ENCODE data around the gene FLT3LG. TPM values are rescaled to one million over a fixed set of nuclear protein-coding genes. Genes with fewer than 3 reads are reported as not detected.

Gene FLT3LG
- total and polyA plus RNA-seq, 2 of the 8 experiments (the other 6 are each of a cell fraction or from before 2014, with no cell fraction given): 1.6 to 3.2 TPM

DNA sequence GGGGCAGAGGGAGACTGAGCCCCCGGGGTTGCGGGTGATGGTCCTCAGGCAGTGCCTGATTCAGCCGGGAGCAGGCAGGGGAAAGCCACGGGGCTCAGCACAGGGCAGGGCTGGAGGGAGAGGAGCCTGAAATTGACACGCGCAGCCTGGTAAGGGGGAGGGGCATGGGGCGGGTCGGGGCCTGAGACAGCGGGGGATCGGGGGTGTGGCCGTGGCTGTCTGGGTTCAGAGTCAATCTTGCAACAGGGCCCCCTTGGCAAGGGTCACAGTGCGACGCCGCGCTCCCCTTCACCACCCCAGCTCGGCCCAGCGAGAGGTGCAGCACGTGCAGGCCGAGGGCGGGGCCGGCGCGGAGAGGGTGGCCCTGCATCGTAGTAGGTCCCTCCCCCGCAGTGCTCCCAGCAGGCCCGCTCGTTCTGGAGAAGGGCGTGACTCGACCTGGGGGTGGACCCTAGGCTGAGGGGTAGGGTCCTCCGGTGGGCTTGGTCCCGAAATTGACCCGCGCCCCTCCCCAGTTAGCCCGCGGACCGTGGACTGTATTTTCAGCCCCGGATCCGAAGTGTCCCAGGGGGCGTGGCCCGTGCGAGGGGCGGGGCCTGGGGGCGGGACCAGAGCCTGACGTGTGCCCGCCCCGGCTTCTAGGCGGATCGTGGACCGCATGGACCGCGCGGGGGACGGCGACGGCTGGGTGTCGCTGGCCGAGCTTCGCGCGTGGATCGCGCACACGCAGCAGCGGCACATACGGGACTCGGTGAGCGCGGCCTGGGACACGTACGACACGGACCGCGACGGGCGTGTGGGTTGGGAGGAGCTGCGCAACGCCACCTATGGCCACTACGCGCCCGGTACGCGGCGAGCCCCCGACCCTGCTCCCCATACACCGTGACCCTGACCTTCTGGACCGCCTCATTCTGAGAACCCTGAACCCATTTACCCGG lies 59.8 kb downstream of the FLT3LG start (continued):
- TF ChIP-seq CTCF (IDR thresholded peaks at IDR 0.05; ENCODE audit: control extremely low read depth in 1 of 3, insufficient read depth in 1 of 3, low read depth in 1 of 3, low read length in 3 of 3) (peak; percentile 22 to 76 (median 53)), RBBP5 (IDR thresholded peaks at IDR 0.05; ENCODE audit: borderline replicate concordance, low read depth, low read length) (peak; percentile 30; the same call in 1 of the 2 replicates), SP4 (IDR thresholded peaks at IDR 0.05; ENCODE audit: low read length) (peak; percentile 79), BACH1 (IDR thresholded peaks at IDR 0.05; ENCODE audit: low read length) (peak; percentile 53; the same call in 1 of the 2 replicates), CBX8 (IDR thresholded peaks at IDR 0.05; ENCODE audit: borderline replicate concordance, low read depth, low read length) (no peak), CHD2 (IDR thresholded peaks at IDR 0.05; ENCODE audit: low read length) (no peak), EP300 (IDR thresholded peaks at IDR 0.05; ENCODE audit: borderline replicate concordance in 1 of 2, low read depth in 2 of 2, low read length in 2 of 2) (no peak), SRF (IDR thresholded peaks at IDR 0.05; ENCODE audit: low read depth, low read length) (no peak), SP1 (IDR thresholded peaks at IDR 0.05; ENCODE audit: low read depth, low read length) (no peak), JUND (IDR thresholded peaks at IDR 0.05; ENCODE audit: low read length) (no peak), ASH2L (IDR thresholded peaks at IDR 0.05; ENCODE audit: low read length) (peak; percentile 57), BRCA1 (IDR thresholded peaks at IDR 0.05; ENCODE audit: low read depth, low read length) (no peak), E2F6 (IDR thresholded peaks at IDR 0.05) (no peak; the same call in 1 of the 2 replicates), KDM5A (IDR thresholded peaks at IDR 0.05; ENCODE audit: low read length) (no peak), PHF8 (conservative IDR thresholded peaks at IDR 0.05; ENCODE audit: low read depth, low read length) (no peak; the same call in 1 of the 2 replicates), POLR2AphosphoS5 (IDR thresholded peaks at IDR 0.05; ENCODE audit: low read depth, low read length) (no peak)
- TF ChIP-seq, protein P1, sequence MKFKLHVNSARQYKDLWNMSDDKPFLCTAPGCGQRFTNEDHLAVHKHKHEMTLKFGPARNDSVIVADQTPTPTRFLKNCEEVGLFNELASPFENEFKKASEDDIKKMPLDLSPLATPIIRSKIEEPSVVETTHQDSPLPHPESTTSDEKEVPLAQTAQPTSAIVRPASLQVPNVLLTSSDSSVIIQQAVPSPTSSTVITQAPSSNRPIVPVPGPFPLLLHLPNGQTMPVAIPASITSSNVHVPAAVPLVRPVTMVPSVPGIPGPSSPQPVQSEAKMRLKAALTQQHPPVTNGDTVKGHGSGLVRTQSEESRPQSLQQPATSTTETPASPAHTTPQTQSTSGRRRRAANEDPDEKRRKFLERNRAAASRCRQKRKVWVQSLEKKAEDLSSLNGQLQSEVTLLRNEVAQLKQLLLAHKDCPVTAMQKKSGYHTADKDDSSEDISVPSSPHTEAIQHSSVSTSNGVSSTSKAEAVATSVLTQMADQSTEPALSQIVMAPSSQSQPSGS (IDR thresholded peaks at IDR 0.05; ENCODE audit: low read length): no peak; the same call in 1 of the 2 replicates

All from H1 (cell line).